Left ventricle myocardium inferior (tissue), 1 donor: ENCODE measurements around the gene TMEM52. TPM values are rescaled to one million over a fixed set of nuclear protein-coding genes. Genes with fewer than 3 reads are reported as not detected.

ENCODE experiments used
- DNase-seq: peaks from one replicate; pipeline ENCODE4 v3.0.0-alpha.2; 2020
- H3K27ac ChIP-seq: fragments of 200-600 bp; replicated peaks from 2 replicates; pipeline ENCODE4 v1.8.0; 2021
- H3K27me3 ChIP-seq: fragments of 200-600 bp; 2 replicates; pipeline ENCODE4 v1.8.0; 2021; ENCODE audit warnings: low read depth
- H3K36me3 ChIP-seq: fragments of 200-600 bp; 2 replicates; pipeline ENCODE4 v1.8.0; 2021
- H3K4me1 ChIP-seq: fragments of 200-600 bp; 2 replicates; pipeline ENCODE4 v1.8.0; 2021
- H3K4me3 ChIP-seq: fragments of 200-600 bp; 2 replicates; pipeline ENCODE4 v1.8.0; 2021; ENCODE audit warnings: mild to moderate bottlenecking, moderate library complexity
- H3K9me3 ChIP-seq: fragments of 200-600 bp; replicated peaks from 2 replicates; pipeline ENCODE4 v1.8.0; 2021
- CTCF ChIP-seq: fragments of 200-600 bp; IDR thresholded peaks from 2 replicates; pipeline ENCODE4 v1.8.0; 2021; ENCODE audit warnings: antibody characterized with exemption, mild to moderate bottlenecking, borderline replicate concordance
- intact Hi-C: fragments of 100-400 bp; cut with micrococcal nuclease; formaldehyde crosslinking; loops from one replicate; pipeline ENCODE4 v1.11.0; 2022
- total RNA-seq: library from RNA; stranded (reverse); fragmentation: NEBNext Ultra II Directional; extraction: Animal tissue kit (Norgen Biotek cat#: 25700); gene quantifications from one replicate; pipeline ENCODE4 v1.2.1, GENCODE V29; 2021
- donor health status: DM: no; HTN: yes; CAD: no; lungs with severe emphysema.

Gene TMEM52
- total RNA-seq, 1 donor from 2014 or later = 0.47 TPM

GRCh38 chr1:1921459-1921862, 2.4 kb upstream of the TMEM52 start:
- H3K27me3 ChIP-seq = no peaks in the 10 kb centered on the region
- no peak overlapping the region for H3K27ac ChIP-seq
- peaks cover 24% of the 10 kb centered on the region for H3K4me1 ChIP-seq
- TF ChIP-seq CTCF = no peak
- intact Hi-C loops = no loop called here
- H3K36me3 ChIP-seq = no peaks in the 10 kb centered on the region
- no peaks in the 10 kb centered on the region for H3K9me3 ChIP-seq
- H3K4me3 ChIP-seq = no peak overlapping the region
- no peak for DNase-seq

GRCh38 chr1:1920608-1921458, 1.8 kb upstream of the TMEM52 start:
- no peak for DNase-seq
- Histone ChIP-seq H3K27me3 (no peaks in the 10 kb centered on the region), H3K36me3 (no peaks in the 10 kb centered on the region), H3K4me1 (peaks cover 23% of the 10 kb centered on the region), H3K27ac (no peak overlapping the region), H3K9me3 (no peaks in the 10 kb centered on the region), H3K4me3 (no peak overlapping the region)
- no peak for TF ChIP-seq CTCF
- intact Hi-C loops = no loop called here

- intact Hi-C loops = no loop called here
- no peaks in the 10 kb centered on the region for H3K9me3 ChIP-seq
- no peak for DNase-seq
- peak overlapping the region; percentile 75 for H3K4me3 ChIP-seq
- H3K27me3 ChIP-seq = no peaks in the 10 kb centered on the region
- H3K27ac ChIP-seq = peak overlapping the region; percentile 72
- H3K4me1 ChIP-seq = peaks cover 23% of the 10 kb centered on the region
- TF ChIP-seq CTCF = no peak
- no peaks in the 10 kb centered on the region for H3K36me3 ChIP-seq
Observed at GRCh38 chr1:1920057-1920607, 1.1 kb upstream of the TMEM52 start.

GRCh38 chr1:1919304-1920056, 401 bp upstream of the TMEM52 start:
- no peak for TF ChIP-seq CTCF
- Histone ChIP-seq H3K4me1 (peaks cover 23% of the 10 kb centered on the region), H3K4me3 (peak overlapping the region; percentile 75), H3K27me3 (no peaks in the 10 kb centered on the region), H3K36me3 (no peaks in the 10 kb centered on the region), H3K9me3 (no peaks in the 10 kb centered on the region), H3K27ac (peak overlapping the region; percentile 72)
- peak; percentile 98 for DNase-seq
- intact Hi-C loops = no loop called here

GRCh38 chr1:1917995-1918900, 831 bp downstream of the TMEM52 start:
- Histone ChIP-seq H3K4me3 (peak overlapping the region; percentile 75), H3K4me1 (peaks cover 23% of the 10 kb centered on the region), H3K9me3 (no peaks in the 10 kb centered on the region), H3K36me3 (no peaks in the 10 kb centered on the region), H3K27ac (no peak overlapping the region), H3K27me3 (no peaks in the 10 kb centered on the region)
- DNase-seq = no peak
- intact Hi-C loops = no loop called here
- no peak for TF ChIP-seq CTCF
